Natural killer cell (primary cell): ENCODE data around the gene C19orf85. TPM values are rescaled to one million over a fixed set of nuclear protein-coding genes. Genes with fewer than 3 reads are reported as not detected.
A peak's percentile ranks its signal among the peaks of the same experiment; 100 is the strongest.

Source experiments
- ATAC-seq, 3 donors: fragments of 150-1000 bp in 2 of 3; fragments of 200-7000 bp in 1 of 3; cut with Tn5 transposase; 1 replicate in 1 of 3; 2 replicates in 2 of 3; pipeline ENCODE4 v1.10.0; 2021; ENCODE audit warnings: mild to moderate bottlenecking in 2 of 3, moderate library complexity in 2 of 3
- DNase-seq, 2 donors: peaks; one replicate each; pipeline versions ENCODE4 v3.0.0 to v3.0.0-alpha.2; 2013 to 2021; ENCODE audit warnings: mixed read lengths in 1 of 2
- H3K27ac ChIP-seq: one replicate; pipeline ENCODE4 v1.5.1; 2013; ENCODE audit warnings: mild to moderate bottlenecking, low read length
- H3K27me3 ChIP-seq: one replicate; pipeline ENCODE4 v1.6.1; 2013; ENCODE audit warnings: low read length; ENCODE audit not compliant: control insufficient read depth, insufficient read depth
- H3K36me3 ChIP-seq: one replicate; pipeline ENCODE4 v1.6.1; 2013; ENCODE audit warnings: low read length; ENCODE audit not compliant: control insufficient read depth, insufficient read depth
- H3K4me1 ChIP-seq: one replicate; pipeline ENCODE4 v1.6.1; 2013; ENCODE audit warnings: low read length; ENCODE audit not compliant: control insufficient read depth, insufficient read depth
- H3K4me3 ChIP-seq: one replicate; pipeline ENCODE4 v1.5.1; 2013; ENCODE audit warnings: low read length
- H3K9me3 ChIP-seq: one replicate; pipeline ENCODE4 v1.6.1; 2013; ENCODE audit warnings: low read length; ENCODE audit not compliant: control insufficient read depth, insufficient read depth
- H3K27ac Mint-ChIP-seq, 2 donors: one replicate each; pipeline ENCODE4 v1.8.0; 2022; ENCODE audit warnings: mild to moderate bottlenecking in 2 of 2, mixed read lengths in 2 of 2, moderate library complexity in 1 of 2
- H3K27me3 Mint-ChIP-seq, 2 donors: one replicate each; pipeline ENCODE4 v1.8.0; 2022; ENCODE audit warnings: low read depth in 2 of 2, mixed read lengths in 2 of 2
- H3K36me3 Mint-ChIP-seq: one replicate; pipeline ENCODE4 v1.8.0; 2022; ENCODE audit warnings: mixed read lengths
- H3K4me1 Mint-ChIP-seq, 2 donors: one replicate each; pipeline ENCODE4 v1.8.0; 2022; ENCODE audit warnings: mixed read lengths in 2 of 2
- H3K4me3 Mint-ChIP-seq: one replicate; pipeline ENCODE4 v1.8.0; 2022; ENCODE audit warnings: mild to moderate bottlenecking, moderate library complexity, mixed read lengths
- H3K9me3 Mint-ChIP-seq, 2 donors: one replicate each; pipeline ENCODE4 v1.8.0; 2022; ENCODE audit warnings: mixed read lengths in 2 of 2
- CTCF ChIP-seq: fragments of 200-600 bp; IDR thresholded peaks from one replicate; pipeline ENCODE4 v1.8.0; 2022; ENCODE audit warnings: antibody characterized with exemption
- WGBS: methylation state at CpG from one replicate; pipeline ENCODE4 v1.1.7; 2013; ENCODE audit warnings: missing lambda C conversion rate; ENCODE audit not compliant: insufficient coverage; 5-methylcytosine and 5-hydroxymethylcytosine counted together
- intact Hi-C: fragments of 100-400 bp; cut with micrococcal nuclease; formaldehyde crosslinking; loops from one replicate; pipeline ENCODE4 v1.14.2; 2022
- total RNA-seq, 4 donors: library from RNA; stranded (reverse); fragments of 120-200 nt in 1 of 4; gene quantifications; one replicate each; pipeline versions ENCODE4 v1.2.3 to v1.2.4, GENCODE V29; 2013 to 2022

The C19orf85 gene
- total RNA-seq, 3 donors from 2014 or later (not counting 1 experiment from before 2014, with no cell fraction given): not detected

DNA sequence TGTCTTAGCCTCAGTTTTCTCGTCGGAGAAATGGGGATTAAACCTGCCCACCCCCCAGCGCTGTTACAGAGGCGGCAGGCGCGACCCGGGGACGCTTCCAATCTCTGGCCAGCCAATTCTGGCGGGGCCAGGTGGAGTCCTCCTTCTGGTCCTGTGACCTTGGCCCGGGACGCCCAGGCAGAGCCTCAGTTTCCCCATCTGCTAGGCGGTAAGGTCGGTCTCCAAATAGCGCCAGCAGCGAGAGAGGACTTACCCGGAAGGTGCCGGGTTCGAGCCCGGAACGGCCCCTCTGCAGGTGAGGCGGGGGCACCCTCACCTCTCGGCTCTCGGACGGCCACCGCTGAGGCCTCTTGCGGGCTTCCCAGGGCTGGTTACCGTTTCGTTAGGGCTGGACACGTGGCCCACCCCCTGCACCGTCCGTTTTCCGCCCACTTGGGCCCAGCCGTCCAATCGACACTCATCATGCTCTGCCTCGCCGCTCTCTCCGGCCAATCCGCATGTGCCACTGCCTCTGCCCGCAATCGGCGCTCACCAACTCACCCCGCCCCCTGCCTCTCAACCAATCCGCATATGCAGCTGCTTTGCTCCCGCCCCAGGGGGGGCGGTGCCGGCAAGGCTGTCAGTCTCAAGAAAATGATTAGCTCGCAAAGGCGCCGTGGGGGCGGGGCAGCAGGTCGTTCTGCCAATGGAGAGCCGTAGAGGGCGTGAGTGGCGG lies 3.1 kb downstream of the C19orf85 start, which contains the start of gene ISOC2:
ISOC2 (minus strand) TSS at position 384 of the 715 bp plus-strand sequence. CDS start 5,156 bp downstream, outside the sequence.
- Mint-ChIP-seq H3K9me3 (no peaks in the 10 kb centered on the region), H3K4me1 (peaks cover 24 to 32% of the 10 kb centered on the region in 2 donors), H3K36me3 (no peaks in the 10 kb centered on the region), H3K4me3 (peak within 1 kb of the TSS; percentile 95), H3K27ac (peak within 1 kb of the TSS; percentile 91 to 92), H3K27me3 (peaks cover 0 to 4% of the 10 kb centered on the region in 2 donors)
- WGBS: under 1% methylated on average over 54 of the region's 54 CpGs
- H3K4me1 ChIP-seq: peaks cover 15% of the 10 kb centered on the region
- DNase-seq (peak; percentile 100), ATAC-seq (peak; percentile 94 to 99 (median 95))
- TF ChIP-seq CTCF: no peak
- no peaks in the 10 kb centered on the region for H3K9me3 ChIP-seq
- peak within 1 kb of the TSS; percentile 91 for H3K4me3 ChIP-seq
- intact Hi-C loops: loop anchor here (2.0 kb wide), 1 partner anchor 15 kb away; the partner anchor contains the start of gene ZNF628
- H3K27ac ChIP-seq: peak within 1 kb of the TSS; percentile 81
- no peaks in the 10 kb centered on the region for H3K36me3 ChIP-seq
- H3K27me3 ChIP-seq: no peaks in the 10 kb centered on the region

GRCh38 chr19:55460670-55461258 lies 3.8 kb downstream of the C19orf85 start:
- TF ChIP-seq CTCF: no peak
- H3K36me3 ChIP-seq: no peaks in the 10 kb centered on the region
- peak overlapping the region; percentile 71 for H3K27ac ChIP-seq
- peak overlapping the region; percentile 91 to 92 for H3K27ac Mint-ChIP-seq
- WGBS: 48% methylated on average over 22 of the region's 24 CpGs
- H3K27me3 ChIP-seq: no peaks in the 10 kb centered on the region
- H3K4me1 ChIP-seq: peaks cover 15% of the 10 kb centered on the region
- peak overlapping the region; percentile 95 for H3K4me3 Mint-ChIP-seq
- peak overlapping the region; percentile 91 for H3K4me3 ChIP-seq
- H3K4me1 Mint-ChIP-seq: peaks cover 24 to 32% of the 10 kb centered on the region in 2 donors
- no peaks in the 10 kb centered on the region for H3K36me3 Mint-ChIP-seq
- peaks cover 0 to 3% of the 10 kb centered on the region in 2 donors for H3K27me3 Mint-ChIP-seq
- DNase-seq (peak in 1 of 2 donors; percentile 57), ATAC-seq (no peak)
- no peaks in the 10 kb centered on the region for H3K9me3 Mint-ChIP-seq
- intact Hi-C loops: loop anchor here (2.0 kb wide), 1 partner anchor 16 kb away; the partner anchor contains the start of gene ZNF628
- H3K9me3 ChIP-seq: no peaks in the 10 kb centered on the region

DNA sequence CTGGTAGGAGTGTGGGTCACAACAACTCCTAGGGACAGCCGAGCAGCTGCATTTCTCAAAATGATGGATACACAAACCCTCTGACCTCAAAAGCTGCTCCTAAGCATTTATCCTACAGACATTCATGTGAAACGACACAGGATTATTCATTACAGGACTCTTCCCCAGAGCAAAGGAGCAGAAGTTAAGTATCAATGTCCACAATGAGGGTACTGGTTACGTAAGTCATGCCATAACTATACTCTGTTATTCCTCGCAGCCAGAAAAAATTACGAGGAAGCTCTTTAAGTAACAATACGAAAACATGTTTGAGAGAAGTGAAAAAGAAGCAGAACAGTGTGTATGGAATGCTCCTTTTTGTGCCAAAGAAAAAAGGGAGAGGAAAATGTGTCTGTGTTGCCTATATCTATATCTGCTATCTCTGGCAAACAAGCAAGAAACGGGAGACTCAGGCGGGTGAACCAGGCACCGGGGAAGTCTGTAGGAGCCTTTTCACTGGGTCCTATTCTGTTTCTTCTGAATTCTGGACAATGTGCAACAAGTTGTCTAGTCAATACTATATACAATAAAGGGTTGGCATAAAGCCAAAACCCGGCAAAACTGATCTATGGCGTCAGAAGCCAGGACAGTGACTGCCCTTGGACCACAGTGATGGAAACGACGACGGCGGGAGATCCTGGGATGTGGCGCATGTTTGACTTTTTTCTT lies 4.4 kb downstream of the C19orf85 start:
- no peak overlapping the region for H3K27ac ChIP-seq

More for the DNA sequence above, 4.4 kb downstream of the C19orf85 start:
- Histone ChIP-seq H3K27me3 (no peaks in the 10 kb centered on the region), H3K9me3 (no peaks in the 10 kb centered on the region), H3K4me1 (peaks cover 15% of the 10 kb centered on the region), H3K4me3 (no peak overlapping the region), H3K36me3 (no peaks in the 10 kb centered on the region)
- no peak for TF ChIP-seq CTCF
- Mint-ChIP-seq H3K27me3 (peaks cover 0 to 3% of the 10 kb centered on the region in 2 donors), H3K9me3 (no peaks in the 10 kb centered on the region), H3K4me1 (peaks cover 24 to 32% of the 10 kb centered on the region in 2 donors), H3K27ac (peak overlapping the region; percentile 31 to 92), H3K4me3 (peak overlapping the region; percentile 95), H3K36me3 (no peaks in the 10 kb centered on the region)
- intact Hi-C loops: loop anchor here (2.0 kb wide), 1 partner anchor 17 kb away; the partner anchor contains the start of gene ZNF628
- DNase-seq: no peak
- WGBS: 87% methylated on average over 16 of the region's 16 CpGs
- no peak for ATAC-seq
